Measurements from ENCODE around the gene MAP7D1. TPM values are rescaled to one million over a fixed set of nuclear protein-coding genes. Genes with fewer than 3 reads are reported as not detected.
"Not testable (repeated sequence)": the region's sequence is repeated elsewhere in the genome, so short reads cannot be mapped to it uniquely, and the experiment has no call there.

Gene MAP7D1
- total RNA-seq, 4 donors from 2014 or later, result 147 to 243 (median 172) TPM

DNA sequence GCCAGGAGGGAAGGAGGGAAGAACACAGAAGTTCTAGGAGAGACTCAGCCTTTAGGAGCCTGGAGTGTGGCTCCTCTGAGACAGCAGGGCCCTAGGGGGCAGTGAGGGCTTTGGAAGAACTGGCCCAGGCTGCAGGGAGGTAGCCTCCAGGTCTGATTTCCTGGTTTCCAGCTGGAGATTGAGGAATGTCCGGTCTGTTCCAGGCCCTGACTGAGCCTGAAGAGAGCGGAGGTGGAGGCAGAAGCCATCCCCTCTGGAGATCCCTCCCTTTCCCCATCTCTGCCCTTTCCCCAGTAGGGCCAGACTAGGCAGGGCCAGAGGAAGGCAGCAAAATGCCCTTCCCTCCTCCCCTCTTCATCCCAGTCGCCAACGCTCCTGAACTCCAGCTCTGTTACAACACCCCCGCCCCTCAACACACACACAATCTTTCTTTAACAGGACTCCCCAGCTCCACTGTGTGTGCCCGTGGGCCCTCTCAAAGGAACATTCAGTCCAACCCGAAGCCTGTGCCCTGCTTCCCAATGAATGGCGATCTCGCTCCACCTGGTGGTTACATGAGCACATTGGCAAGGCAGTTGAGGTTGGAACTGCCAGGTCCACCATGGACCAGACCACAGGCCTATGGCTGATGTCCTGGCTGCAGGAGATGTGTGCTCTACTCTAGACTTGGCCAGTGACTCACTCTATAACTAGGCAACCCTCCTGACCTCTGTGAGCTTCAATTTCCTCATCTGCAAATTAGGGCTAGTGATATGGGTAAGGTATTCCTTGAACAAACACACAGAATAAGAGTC, 32.0 kb downstream of the MAP7D1 start:
- peak; percentile 91 for ATAC-seq
- Histone ChIP-seq H3K36me3 (no peaks in the 10 kb centered on the region), H3K27me3 (no peaks in the 10 kb centered on the region), H3K4me1 (peaks cover 3 to 28% (median 10%) of the 10 kb centered on the region in 3 donors), H3K9me3 (no peaks in the 10 kb centered on the region), H3K27ac (peak overlapping the region; percentile 89 to 94 (median 90)), H3K4me3 (no peak overlapping the region)
- 0% methylated on average over 3 to 6 of the region's 9 CpGs for WGBS, 2 donors (ENCODE audit: low coverage in 1 of 2)
- TF ChIP-seq POLR2A (IDR thresholded peaks at IDR 0.05) (no peak), EP300 (IDR thresholded peaks at IDR 0.05) (no peak), POLR2AphosphoS5 (IDR thresholded peaks at IDR 0.05) (peak; percentile 81)
- TF ChIP-seq, protein P1, sequence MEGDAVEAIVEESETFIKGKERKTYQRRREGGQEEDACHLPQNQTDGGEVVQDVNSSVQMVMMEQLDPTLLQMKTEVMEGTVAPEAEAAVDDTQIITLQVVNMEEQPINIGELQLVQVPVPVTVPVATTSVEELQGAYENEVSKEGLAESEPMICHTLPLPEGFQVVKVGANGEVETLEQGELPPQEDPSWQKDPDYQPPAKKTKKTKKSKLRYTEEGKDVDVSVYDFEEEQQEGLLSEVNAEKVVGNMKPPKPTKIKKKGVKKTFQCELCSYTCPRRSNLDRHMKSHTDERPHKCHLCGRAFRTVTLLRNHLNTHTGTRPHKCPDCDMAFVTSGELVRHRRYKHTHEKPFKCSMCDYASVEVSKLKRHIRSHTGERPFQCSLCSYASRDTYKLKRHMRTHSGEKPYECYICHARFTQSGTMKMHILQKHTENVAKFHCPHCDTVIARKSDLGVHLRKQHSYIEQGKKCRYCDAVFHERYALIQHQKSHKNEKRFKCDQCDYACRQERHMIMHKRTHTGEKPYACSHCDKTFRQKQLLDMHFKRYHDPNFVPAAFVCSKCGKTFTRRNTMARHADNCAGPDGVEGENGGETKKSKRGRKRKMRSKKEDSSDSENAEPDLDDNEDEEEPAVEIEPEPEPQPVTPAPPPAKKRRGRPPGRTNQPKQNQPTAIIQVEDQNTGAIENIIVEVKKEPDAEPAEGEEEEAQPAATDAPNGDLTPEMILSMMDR (IDR thresholded peaks at IDR 0.05), result peak in 3 of 4 experiments; percentile 94 to 97 (median 95)

DNA sequence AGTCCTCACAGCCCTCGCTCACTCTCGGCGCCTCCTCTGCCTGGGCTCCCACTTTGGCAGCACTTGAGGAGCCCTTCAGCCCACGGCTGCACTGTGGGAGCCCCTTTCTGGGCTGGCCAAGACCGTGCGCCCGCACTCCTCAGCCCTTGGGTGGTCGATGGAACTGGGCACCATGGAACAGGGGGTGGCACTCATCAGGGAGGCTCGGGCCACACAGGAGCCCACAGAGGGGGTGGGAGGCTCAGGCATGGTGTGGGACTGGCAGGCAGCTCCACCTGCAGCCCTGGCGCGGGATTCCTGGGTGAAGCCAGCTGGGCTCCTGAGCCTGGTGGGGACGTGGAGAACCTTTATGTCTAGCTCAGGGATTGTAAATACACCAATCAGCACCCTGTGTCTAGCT, 40.8 kb downstream of the MAP7D1 start:
- not testable (repeated sequence) for H3K4me3 ChIP-seq, H3K36me3 ChIP-seq, ATAC-seq, H3K9me3 ChIP-seq, H3K27ac ChIP-seq, H3K27me3 ChIP-seq
- WGBS, 2 donors (ENCODE audit: low coverage in 1 of 2), result no CpG with 5 or more reads among the region's 12 CpGs
- peaks cover 0 to 23% (median 4%) of the 10 kb centered on the region in 3 donors for H3K4me1 ChIP-seq

DNA sequence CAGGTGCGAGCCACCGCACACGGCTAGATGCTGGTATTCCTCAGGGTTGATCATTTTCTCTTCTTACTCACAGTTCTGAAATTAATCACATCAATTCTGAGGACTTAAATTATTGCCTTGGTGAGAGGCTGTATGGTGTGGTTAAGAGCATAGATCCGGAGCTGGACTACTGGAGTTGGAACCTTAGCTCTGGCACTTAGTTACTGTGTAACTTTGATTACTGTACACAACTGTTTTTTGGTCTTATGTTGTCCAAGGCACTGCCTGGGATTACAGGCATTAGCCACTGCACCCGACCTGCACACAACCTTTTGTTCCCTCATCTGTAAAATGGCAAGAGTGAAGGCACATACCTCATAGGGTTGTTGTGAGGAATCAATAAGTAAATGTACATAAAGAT, 42.7 kb downstream of the MAP7D1 start:
- Histone ChIP-seq H3K4me1 (peaks cover 0 to 31% (median 9%) of the 10 kb centered on the region in 3 donors), H3K27ac (peak overlapping the region in 1 of 4 donors; percentile 87), H3K36me3 (no peaks in the 10 kb centered on the region), H3K9me3 (no peaks in the 10 kb centered on the region), H3K27me3 (no peaks in the 10 kb centered on the region), H3K4me3 (no peak overlapping the region)
- no peak for ATAC-seq
- TF ChIP-seq, protein P1 (IDR thresholded peaks at IDR 0.05), result no peak
- TF ChIP-seq EP300 (IDR thresholded peaks at IDR 0.05) (no peak), POLR2A (IDR thresholded peaks at IDR 0.05) (no peak), POLR2AphosphoS5 (IDR thresholded peaks at IDR 0.05) (no peak)
- WGBS, 2 donors (ENCODE audit: low coverage in 1 of 2), result 88 to 92% methylated on average over 2 to 5 of the region's 5 CpGs

DNA sequence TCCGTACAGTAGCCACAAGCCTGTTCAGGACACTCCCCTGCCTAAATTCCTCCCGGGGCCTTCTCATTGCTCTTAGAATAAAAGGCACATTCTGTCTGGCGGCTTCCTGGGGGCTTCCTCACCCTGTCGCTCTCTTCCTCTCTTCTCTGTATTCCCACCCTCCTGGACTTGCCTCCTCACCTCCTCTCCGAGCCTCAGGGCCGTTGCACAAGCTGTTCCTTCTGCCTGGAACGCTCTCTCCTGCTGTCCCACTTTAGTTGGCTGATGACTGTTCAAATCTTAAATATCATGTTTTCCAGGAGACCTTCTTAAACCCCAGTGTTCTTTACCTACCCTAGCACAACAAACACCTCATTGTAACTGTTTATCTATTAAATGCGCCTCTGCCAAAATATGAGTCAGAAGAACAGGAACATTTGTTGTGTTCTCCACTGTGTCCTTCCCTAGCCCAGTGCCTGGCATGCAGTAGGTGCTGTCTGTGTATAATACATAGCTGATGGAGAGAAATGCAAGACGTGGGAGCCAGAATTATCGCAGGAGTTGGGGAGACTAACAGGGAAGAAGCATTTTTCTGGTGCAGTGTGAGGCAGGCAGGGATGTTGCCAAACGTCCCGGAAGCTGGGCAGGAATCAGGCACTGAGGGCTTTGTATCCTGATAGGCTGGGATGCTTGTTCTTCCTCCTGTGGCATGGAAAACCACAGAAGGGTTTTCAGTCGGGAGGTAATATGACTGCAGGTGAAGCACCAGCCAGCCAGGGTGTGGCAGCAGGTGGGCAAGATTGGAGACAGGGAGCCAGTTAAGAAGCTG, 44.2 kb downstream of the MAP7D1 start:
- ATAC-seq, result peak; percentile 84
- no peak overlapping the region for H3K4me3 ChIP-seq
- H3K27me3 ChIP-seq, result no peaks in the 10 kb centered on the region
- 43 to 64% methylated on average over 9 to 10 of the region's 13 CpGs for WGBS, 2 donors (ENCODE audit: low coverage in 1 of 2)
- H3K4me1 ChIP-seq, result peaks cover 0 to 46% (median 20%) of the 10 kb centered on the region in 3 donors
- TF ChIP-seq POLR2AphosphoS5 (IDR thresholded peaks at IDR 0.05), result peak; percentile 88
- no peak for TF ChIP-seq POLR2A (IDR thresholded peaks at IDR 0.05)
- no peak for TF ChIP-seq EP300 (IDR thresholded peaks at IDR 0.05)
- TF ChIP-seq, protein P1 (IDR thresholded peaks at IDR 0.05), result no peak
- H3K36me3 ChIP-seq, result no peaks in the 10 kb centered on the region
- H3K9me3 ChIP-seq, result no peaks in the 10 kb centered on the region
- H3K27ac ChIP-seq, result peak overlapping the region; percentile 75 to 87 (median 84)

DNA sequence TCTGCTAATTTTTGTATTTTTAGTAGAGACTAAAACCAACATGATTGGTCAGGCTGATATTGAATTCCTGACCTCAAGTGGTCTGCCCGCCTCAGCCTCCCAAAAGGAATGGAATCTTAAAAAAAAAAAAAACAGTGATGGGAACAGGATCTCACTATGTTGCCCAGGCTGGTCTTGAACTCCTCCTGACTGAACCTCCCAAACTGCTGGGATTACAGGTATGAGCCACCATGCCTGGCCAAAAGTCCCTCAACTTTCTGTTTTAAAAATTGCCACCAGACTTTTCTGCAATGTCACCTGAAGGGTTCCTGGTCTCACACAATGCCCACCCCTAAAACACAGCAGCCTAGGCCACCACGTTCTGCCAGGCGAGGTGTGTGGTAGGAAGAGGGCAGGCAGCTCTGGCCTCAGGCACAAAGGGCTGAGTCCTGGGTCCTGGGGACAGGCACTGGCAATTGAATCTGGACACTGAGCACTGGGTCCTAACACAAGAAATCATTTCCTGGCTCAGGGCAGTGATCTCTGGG, 47.1 kb downstream of the MAP7D1 start:
- Histone ChIP-seq H3K36me3 (no peaks in the 10 kb centered on the region), H3K4me1 (peaks cover 0 to 76% (median 26%) of the 10 kb centered on the region in 3 donors), H3K27me3 (no peaks in the 10 kb centered on the region), H3K9me3 (no peaks in the 10 kb centered on the region), H3K27ac (peak overlapping the region; percentile 27 to 88 (median 82)), H3K4me3 (no peak overlapping the region)
- TF ChIP-seq, protein P1 (IDR thresholded peaks at IDR 0.05), result no peak
- TF ChIP-seq POLR2A (IDR thresholded peaks at IDR 0.05) (no peak), POLR2AphosphoS5 (IDR thresholded peaks at IDR 0.05) (no peak)
- no CpG with 5 or more reads among the region's 3 CpGs for WGBS, 2 donors (ENCODE audit: low coverage in 1 of 2)
- no peak for ATAC-seq

All from gastroesophageal sphincter (tissue), 4 donors.